H1 (cell line): Measurements from ENCODE around the gene ALK. TPM values are rescaled to one million over a fixed set of nuclear protein-coding genes. Genes with fewer than 3 reads are reported as not detected.

Source experiments
- CTCF ChIA-PET: fragments of 300-600 bp; sonication (Branson Sonifier 250); formaldehyde crosslinking; loops from one replicate; lab custom pipeline; 2021; ENCODE audit not compliant: partially characterized antibody; lab: Charles Lee
- POLR2A ChIA-PET: fragments of 300-600 bp; sonication (Branson Sonifier 250); formaldehyde crosslinking; loops from one replicate; lab custom pipeline; 2021; ENCODE audit warnings: inconsistent platforms; ENCODE audit not compliant: partially characterized antibody; lab: Charles Lee
- DNase-seq, 2 experiments: peaks; one replicate each; pipeline versions ENCODE4 v3.0.0 to v3.0.0-alpha.2; 2010 to 2022; ENCODE audit warnings: low spot score in 2 of 2, low read depth in 1 of 2, mixed read lengths in 1 of 2
- FAIRE-seq: peaks from 2 replicates; lab custom pipeline; 2011; peaks lifted over from hg19 to GRCh38; lab: Jason Lieb, UNC
- H2AFZ ChIP-seq: 2 replicates; pipeline ENCODE4 v1.8.1; 2012; ENCODE audit warnings: low read length, inconsistent platforms
- H2AK5ac ChIP-seq: 2 replicates; pipeline ENCODE4 v1.6.1; 2013; ENCODE audit warnings: low read depth, low read length
- H2BK120ac ChIP-seq: replicated peaks from 2 replicates; pipeline ENCODE3; 2013; ENCODE audit warnings: low read depth, low read length, inconsistent platforms
- H2BK12ac ChIP-seq: 2 replicates; pipeline ENCODE4 v1.6.1; 2013; ENCODE audit warnings: low read depth, low read length
- H2BK15ac ChIP-seq: 2 replicates; pipeline ENCODE4 v1.6.1; 2013; ENCODE audit warnings: low read length
- H2BK20ac ChIP-seq: 2 replicates; pipeline ENCODE4 v1.6.1; 2013; ENCODE audit warnings: low read length
- H2BK5ac ChIP-seq: 2 replicates; pipeline ENCODE4 v1.6.1; 2013; ENCODE audit warnings: low read depth, low read length
- H3K14ac ChIP-seq: 2 replicates; pipeline ENCODE4 v1.6.1; 2013; ENCODE audit warnings: inconsistent platforms; ENCODE audit not compliant: insufficient read length
- H3K18ac ChIP-seq: 2 replicates; pipeline ENCODE4 v1.6.1; 2013; ENCODE audit warnings: low read length; ENCODE audit errors: extremely low read depth
- H3K23ac ChIP-seq: 2 replicates; pipeline ENCODE4 v1.6.1; 2013; ENCODE audit warnings: inconsistent platforms; ENCODE audit not compliant: insufficient read length
- H3K23me2 ChIP-seq: 2 replicates; pipeline ENCODE4 v1.6.1; 2013; ENCODE audit warnings: low read depth, low read length
- H3K27ac ChIP-seq: 2 replicates; pipeline ENCODE4 v1.6.1; 2011; ENCODE audit warnings: low read depth, low read length, inconsistent platforms
- H3K27me3 ChIP-seq, 4 experiments: replicated peaks in 1 of 4; 1 replicate in 1 of 4; 2 replicates in 3 of 4; pipeline versions ENCODE4 v1.6.1 to v1.8.1; 2011 to 2013; ENCODE audit warnings: low read length in 3 of 4, mild to moderate bottlenecking in 3 of 4, inconsistent platforms in 2 of 4, mixed read lengths in 2 of 4, moderate library complexity in 1 of 4; ENCODE audit not compliant: control insufficient read depth in 3 of 4, insufficient read depth in 3 of 4; ENCODE audit errors: extremely low read depth in 1 of 4
- H3K36me3 ChIP-seq, 4 experiments: 2 replicates each; pipeline versions ENCODE4 v1.6.1 to v1.8.1; 2011 to 2013; ENCODE audit warnings: mild to moderate bottlenecking in 4 of 4, low read length in 3 of 4, moderate library complexity in 2 of 4, control low read depth in 1 of 4, inconsistent platforms in 1 of 4; ENCODE audit not compliant: insufficient read depth in 4 of 4, control insufficient read depth in 2 of 4
- H3K4ac ChIP-seq: replicated peaks from 2 replicates; pipeline ENCODE3; 2013; ENCODE audit warnings: low read length, low read depth, mixed read lengths, inconsistent platforms; ENCODE audit not compliant: insufficient read length
- H3K4me1 ChIP-seq, 4 experiments: replicated peaks in 1 of 4; 1 replicate in 1 of 4; 2 replicates in 3 of 4; pipeline versions ENCODE4 v1.6.1 to v1.8.1; 2011 to 2013; ENCODE audit warnings: low read length in 3 of 4, inconsistent platforms in 2 of 4, mixed read lengths in 1 of 4; ENCODE audit not compliant: insufficient read depth in 4 of 4, control insufficient read depth in 3 of 4
- H3K4me2 ChIP-seq, 2 experiments: 2 replicates each; pipeline versions ENCODE4 v1.6.1 to v1.8.1; 2011 to 2013; ENCODE audit warnings: low read depth in 2 of 2, low read length in 2 of 2, control low read depth in 1 of 2, inconsistent platforms in 1 of 2, mild to moderate bottlenecking in 1 of 2; ENCODE audit not compliant: insufficient read depth in 1 of 2
- H3K4me3 ChIP-seq, 4 experiments: fragments of 200-600, 300-600 bp in 1 of 4; sonication (generic), shearing (Covaris generic), sonication (Bioruptor Twin) in 1 of 4; 2 replicates each; pipeline versions ENCODE4 v1.5.1 to v1.8.1; 2011 to 2016; ENCODE audit warnings: low read length in 4 of 4, low read depth in 3 of 4, control low read depth in 2 of 4, inconsistent platforms in 2 of 4, mild to moderate bottlenecking in 2 of 4, mixed read lengths in 1 of 4, moderate library complexity in 1 of 4; ENCODE audit not compliant: insufficient read depth in 2 of 4; ENCODE audit errors: extremely low read depth in 1 of 4
- H3K56ac ChIP-seq: replicated peaks from 2 replicates; pipeline ENCODE3; 2013; ENCODE audit warnings: low read depth, mild to moderate bottlenecking, mixed read lengths, low read length, inconsistent platforms; ENCODE audit not compliant: insufficient read length
- H3K79me1 ChIP-seq: 2 replicates; pipeline ENCODE4 v1.6.1; 2013; ENCODE audit warnings: low read depth, low read length, control low read depth
- H3K79me2 ChIP-seq, 2 experiments: 2 replicates each; pipeline versions ENCODE4 v1.6.1 to v1.8.1; 2012 to 2013; ENCODE audit warnings: low read length in 2 of 2, mild to moderate bottlenecking in 2 of 2, inconsistent platforms in 1 of 2; ENCODE audit not compliant: insufficient read depth in 2 of 2, control insufficient read depth in 1 of 2
- H3K9ac ChIP-seq, 4 experiments: replicated peaks in 1 of 4; 1 replicate in 1 of 4; 2 replicates in 3 of 4; pipeline versions ENCODE4 v1.6.1 to v1.8.1; 2011 to 2013; ENCODE audit warnings: low read depth in 3 of 4, low read length in 3 of 4, control low read depth in 2 of 4, mild to moderate bottlenecking in 2 of 4, moderate library complexity in 2 of 4, inconsistent platforms in 1 of 4; ENCODE audit errors: extremely low read depth in 1 of 4
- H3K9me3 ChIP-seq, 2 experiments: 2 replicates each; pipeline versions ENCODE4 v1.6.1 to v1.8.1; 2012 to 2013; ENCODE audit warnings: mild to moderate bottlenecking in 2 of 2, moderate library complexity in 2 of 2, control low read depth in 1 of 2, inconsistent platforms in 1 of 2, low read depth in 1 of 2, low read length in 1 of 2, mixed read lengths in 1 of 2; ENCODE audit not compliant: insufficient read depth in 2 of 2
- H4K20me1 ChIP-seq, 2 experiments: replicated peaks in 1 of 2; 2 replicates each; pipeline versions ENCODE3 to v1.8.1; 2011 to 2013; ENCODE audit warnings: inconsistent platforms in 2 of 2, low read length in 2 of 2, mild to moderate bottlenecking in 1 of 2; ENCODE audit not compliant: insufficient read depth in 2 of 2, control insufficient read depth in 1 of 2
- H4K5ac ChIP-seq: 2 replicates; pipeline ENCODE4 v1.6.1; 2013; ENCODE audit warnings: low read length, low read depth, mixed read lengths, inconsistent platforms; ENCODE audit not compliant: insufficient read length
- H4K8ac ChIP-seq: 2 replicates; pipeline ENCODE4 v1.8.0; 2013; ENCODE audit warnings: mild to moderate bottlenecking, moderate library complexity, low read length, inconsistent platforms; ENCODE audit not compliant: insufficient read depth; ENCODE audit errors: extremely low read depth
- H4K91ac ChIP-seq: replicated peaks from 2 replicates; pipeline ENCODE3; 2013; ENCODE audit warnings: low read length, mixed read lengths, inconsistent platforms; ENCODE audit not compliant: insufficient read length
- ASH2L ChIP-seq: fragments of 200-600, 300-600 bp; sonication (generic); IDR thresholded peaks from one replicate; pipeline ENCODE4 v1.7.1; 2017; ENCODE audit warnings: low read length
- BRCA1 ChIP-seq: IDR thresholded peaks from 2 replicates; pipeline ENCODE4 v1.6.1; 2012; ENCODE audit warnings: low read depth, low read length, improper control_type of control experiment
- CHD1 ChIP-seq: IDR thresholded peaks from 2 replicates; pipeline ENCODE4 v1.6.1; 2012; ENCODE audit warnings: low read depth, low read length, improper control_type of control experiment
- CHD2 ChIP-seq: IDR thresholded peaks from 2 replicates; pipeline ENCODE4 v1.6.1; 2012; ENCODE audit warnings: low read length, improper control_type of control experiment
- CREB1 ChIP-seq: IDR thresholded peaks from 2 replicates; pipeline ENCODE4 v1.6.1; 2012; ENCODE audit warnings: inconsistent platforms
- GABPA ChIP-seq: IDR thresholded peaks from 2 replicates; pipeline ENCODE4 v1.6.1; 2011; ENCODE audit warnings: mild to moderate bottlenecking, low read length, moderate library complexity, borderline replicate concordance; ENCODE audit not compliant: insufficient read depth
- HDAC6 ChIP-seq: IDR thresholded peaks from one replicate; pipeline ENCODE4 v1.7.1; 2012; ENCODE audit warnings: low read depth, mild to moderate bottlenecking, inconsistent platforms, low read length, moderate library complexity
- JUND ChIP-seq: IDR thresholded peaks from 2 replicates; pipeline ENCODE4 v1.6.1; 2011; ENCODE audit warnings: mild to moderate bottlenecking, improper control_type of control experiment, low read length
- POU5F1 ChIP-seq: IDR thresholded peaks from 2 replicates; pipeline ENCODE4 v1.6.1; 2011; ENCODE audit warnings: low read depth, mild to moderate bottlenecking, low read length, moderate library complexity
- RNF2 ChIP-seq: fragments of 200-900, 300-1000 bp; sonication (generic); IDR thresholded peaks from 2 replicates; pipeline ENCODE4 v1.7.1; 2016; ENCODE audit warnings: borderline replicate concordance, low read depth, mild to moderate bottlenecking, antibody characterized with exemption, low read length; ENCODE audit not compliant: poor library complexity, severe bottlenecking; ENCODE audit errors: missing control alignments
- SIN3A ChIP-seq, 2 experiments: IDR thresholded peaks in 1 of 2; conservative IDR thresholded peaks in 1 of 2; 2 replicates each; pipeline ENCODE4 v1.6.1; 2011 to 2012; ENCODE audit warnings: low read length in 2 of 2, improper control_type of control experiment in 1 of 2, low read depth in 1 of 2, mild to moderate bottlenecking in 1 of 2
- SIX5 ChIP-seq: IDR thresholded peaks from 2 replicates; pipeline ENCODE4 v1.6.1; 2011; ENCODE audit warnings: mild to moderate bottlenecking, low read depth, low read length
- SP4 ChIP-seq: IDR thresholded peaks from 2 replicates; pipeline ENCODE4 v1.6.1; 2012; ENCODE audit warnings: low read length, inconsistent platforms
- SRF ChIP-seq: IDR thresholded peaks from 2 replicates; pipeline ENCODE4 v1.6.1; 2011; ENCODE audit warnings: mild to moderate bottlenecking, low read depth, low read length, moderate library complexity
- TAF1 ChIP-seq: IDR thresholded peaks from 2 replicates; pipeline ENCODE4 v1.6.1; 2011; ENCODE audit warnings: mild to moderate bottlenecking, low read depth, low read length
- TCF12 ChIP-seq: IDR thresholded peaks from 2 replicates; pipeline ENCODE4 v1.6.1; 2011; ENCODE audit warnings: low read depth, mild to moderate bottlenecking, low read length
- WGBS, 2 experiments: shearing (Covaris generic) in 1 of 2; methylation state at CpG; one replicate each; pipeline versions ENCODE4 v1.1.6 to v1.1.7; 2013 to 2015; ENCODE audit warnings: low lambda C conversion rate in 2 of 2, mixed read lengths in 2 of 2, inconsistent platforms in 1 of 2, low coverage in 1 of 2, missing lambda C conversion rate in 1 of 2; ENCODE audit not compliant: insufficient replicate concordance in 2 of 2, insufficient coverage in 1 of 2, insufficient read length in 1 of 2; ENCODE audit errors: extremely low coverage in 1 of 2, missing lambda C conversion rate in 1 of 2; 5-methylcytosine and 5-hydroxymethylcytosine counted together
- polyA plus RNA-seq, 7 experiments: library from polyadenylated mRNA; depleted of rRNA in 3 of 7; stranded (reverse) in 5 of 7; unstranded in 2 of 7; fragments of >200 nt in 5 of 7; fragments of 200-250 nt in 2 of 7; gene quantifications; 1 replicate in 5 of 7; 2 replicates in 1 of 7; 4 replicates in 1 of 7; pipeline versions ENCODE4 v1.2.1 to v1.2.3, GENCODE V29; 2011 to 2013; ENCODE audit warnings: missing spikeins in 2 of 7, mixed read lengths in 2 of 7
- total RNA-seq: library from RNA; stranded (reverse); fragmentation: NEBNext Ultra II Directional; extraction: Animal tissue kit (Norgen Biotek cat#: 25700); gene quantifications from 2 replicates; pipeline ENCODE4 v1.2.1, GENCODE V29; 2021

ALK gene
- total and polyA plus RNA-seq, 2 of the 8 experiments (the other 6 are each of a cell fraction or from before 2014, with no cell fraction given) = 0.02 to 0.09 TPM

GRCh38 chr2:29615841-29616240, 305.5 kb downstream of the ALK start:
- Histone ChIP-seq H2BK120ac (no peak overlapping the region), H3K14ac (no peak overlapping the region), H4K8ac (no peak overlapping the region), H3K79me1 (no peaks in the 10 kb centered on the region), H3K27me3 (no peaks in the 10 kb centered on the region), H3K4me1 (peaks cover 0 to 4% (median 0%) of the 10 kb centered on the region in 4 experiments; a peak in 2 of 7 replicates), H3K9ac (no peak overlapping the region), H3K56ac (no peak overlapping the region), H3K23me2 (no peaks in the 10 kb centered on the region), H2BK20ac (no peak overlapping the region), H4K91ac (no peak overlapping the region), H2BK5ac (no peak overlapping the region), H2AFZ (no peak overlapping the region), H3K79me2 (no peaks in the 10 kb centered on the region), H3K4ac (no peak overlapping the region), H3K9me3 (no peaks in the 10 kb centered on the region), H3K27ac (no peak overlapping the region), H3K18ac (no peak overlapping the region), H3K4me3 (no peak overlapping the region), H2BK15ac (no peak overlapping the region), H3K23ac (no peak overlapping the region), H3K4me2 (no peak overlapping the region), H3K36me3 (no peaks in the 10 kb centered on the region), H4K20me1 (no peaks in the 10 kb centered on the region), H2BK12ac (no peak overlapping the region), H4K5ac (no peak overlapping the region), H2AK5ac (no peak overlapping the region)
- 76% methylated on average over 6 of the region's 6 CpGs; no CpG with 5 or more reads in 1 of the 2 experiments for WGBS, 2 experiments
- no peak for TF ChIP-seq CHD2
- TF ChIP-seq SIN3A (conservative IDR thresholded peaks at IDR 0.05 in 1 of 2, IDR thresholded peaks at IDR 0.05 in 1 of 2; ENCODE audit: low read depth in 1 of 2, low read length in 2 of 2) = no peak
- TF ChIP-seq TAF1 = no peak
- no peak for TF ChIP-seq CREB1
- TF ChIP-seq BRCA1 = no peak
- TF ChIP-seq JUND = no peak
- TF ChIP-seq ASH2L = no peak
- no peak for TF ChIP-seq HDAC6
- no peak for TF ChIP-seq POU5F1
- TF ChIP-seq SP4 = no peak
- no peak for TF ChIP-seq TCF12
- no peak for TF ChIP-seq RNF2
- TF ChIP-seq SIX5 = no peak
- TF ChIP-seq SRF = no peak
- TF ChIP-seq GABPA = no peak
- no peak for TF ChIP-seq CHD1
- DNase-seq (no peak), FAIRE-seq (no peak)
- CTCF ChIA-PET = interaction anchor here (1.2 to 1.7 kb wide), 2 partner anchors 10 to 14 kb away, joined by 4 to 5 read pairs; no protein-coding TSS in a partner anchor
- POLR2A ChIA-PET = no interaction called here
